Trophoblast cell (in vitro differentiated cells and primary cell): Measurements from ENCODE around the gene MYCBPAP.

ENCODE experiments used
- DNase-seq, 2 donors: peaks; one replicate each; pipeline ENCODE4 v3.0.0-alpha.2; 2016
- H2AFZ ChIP-seq: 2 replicates; pipeline ENCODE4 v1.6.1; 2013; ENCODE audit warnings: low read length, moderate library complexity, mild to moderate bottlenecking; ENCODE audit not compliant: insufficient read depth, poor library complexity
- H2AK5ac ChIP-seq: 2 replicates; pipeline ENCODE4 v1.6.1; 2013; ENCODE audit warnings: mild to moderate bottlenecking, low read length
- H2BK120ac ChIP-seq: 2 replicates; pipeline ENCODE4 v1.6.1; 2013; ENCODE audit warnings: low read length, mild to moderate bottlenecking, moderate library complexity; ENCODE audit not compliant: insufficient read depth, poor library complexity
- H2BK12ac ChIP-seq: 2 replicates; pipeline ENCODE4 v1.6.1; 2013; ENCODE audit warnings: mild to moderate bottlenecking, low read length, moderate library complexity
- H2BK5ac ChIP-seq: 2 replicates; pipeline ENCODE4 v1.6.1; 2013; ENCODE audit warnings: low read length, low read depth, moderate library complexity, mild to moderate bottlenecking; ENCODE audit not compliant: poor library complexity
- H3K14ac ChIP-seq: 2 replicates; pipeline ENCODE4 v1.6.1; 2013; ENCODE audit warnings: mild to moderate bottlenecking, low read length
- H3K18ac ChIP-seq: 2 replicates; pipeline ENCODE4 v1.6.1; 2013; ENCODE audit warnings: mild to moderate bottlenecking, low read length
- H3K23ac ChIP-seq: 2 replicates; pipeline ENCODE4 v1.6.1; 2013; ENCODE audit warnings: low read length
- H3K27ac ChIP-seq: 2 replicates; pipeline ENCODE4 v1.5.1; 2013; ENCODE audit warnings: low read depth, mild to moderate bottlenecking, inconsistent platforms, low read length, moderate library complexity
- H3K27me3 ChIP-seq: 2 replicates; pipeline ENCODE4 v1.6.1; 2013; ENCODE audit warnings: inconsistent platforms, mild to moderate bottlenecking, low read length, moderate library complexity; ENCODE audit not compliant: insufficient read depth
- H3K36me3 ChIP-seq, 2 experiments: 1 replicate in 1 of 2; 2 replicates in 1 of 2; pipeline ENCODE4 v1.6.1; 2013; ENCODE audit warnings: low read length in 2 of 2, mild to moderate bottlenecking in 2 of 2, moderate library complexity in 1 of 2; ENCODE audit not compliant: insufficient read depth in 2 of 2, control insufficient read depth in 1 of 2
- H3K4ac ChIP-seq: 2 replicates; pipeline ENCODE4 v1.6.1; 2013; ENCODE audit warnings: low read depth, mild to moderate bottlenecking, low read length, moderate library complexity
- H3K4me1 ChIP-seq, 2 experiments: 1 replicate in 1 of 2; 2 replicates in 1 of 2; pipeline ENCODE4 v1.6.1; 2013; ENCODE audit warnings: low read length in 2 of 2, mild to moderate bottlenecking in 2 of 2, moderate library complexity in 1 of 2; ENCODE audit not compliant: insufficient read depth in 2 of 2, control insufficient read depth in 1 of 2
- H3K4me2 ChIP-seq: 2 replicates; pipeline ENCODE4 v1.6.1; 2013; ENCODE audit warnings: inconsistent platforms, mild to moderate bottlenecking, low read length, moderate library complexity
- H3K4me3 ChIP-seq: 2 replicates; pipeline ENCODE4 v1.5.1; 2013; ENCODE audit warnings: mild to moderate bottlenecking, low read depth, low read length, inconsistent platforms
- H3K79me1 ChIP-seq: one replicate; pipeline ENCODE4 v1.6.1; 2013; ENCODE audit warnings: low read length
- H3K79me2 ChIP-seq: 2 replicates; pipeline ENCODE4 v1.6.1; 2013; ENCODE audit warnings: low read length, mild to moderate bottlenecking; ENCODE audit not compliant: control insufficient read depth, insufficient read depth, poor library complexity
- H3K9ac ChIP-seq: 2 replicates; pipeline ENCODE4 v1.6.1; 2013; ENCODE audit warnings: mild to moderate bottlenecking, low read length
- H3K9me3 ChIP-seq: 2 replicates; pipeline ENCODE4 v1.6.1; 2013; ENCODE audit warnings: low read depth, mild to moderate bottlenecking, control low read depth, inconsistent platforms, low read length; ENCODE audit not compliant: insufficient read depth
- H4K12ac ChIP-seq: 2 replicates; pipeline ENCODE4 v1.6.1; 2013; ENCODE audit warnings: low read depth, mild to moderate bottlenecking, low read length, moderate library complexity
- H4K8ac ChIP-seq: 2 replicates; pipeline ENCODE4 v1.6.1; 2013; ENCODE audit warnings: low read depth, mild to moderate bottlenecking, low read length, moderate library complexity
- H4K91ac ChIP-seq: one replicate; pipeline ENCODE4 v1.6.1; 2013; ENCODE audit warnings: low read depth, mild to moderate bottlenecking, low read length, moderate library complexity
- WGBS: extraction: QIAGEN DNeasy Blood & Tissue Kit; methylation state at CpG from one replicate; pipeline ENCODE4 v1.1.7; 2013; ENCODE audit warnings: missing lambda C conversion rate; ENCODE audit not compliant: insufficient read length, insufficient coverage; ENCODE audit errors: extremely low coverage; 5-methylcytosine and 5-hydroxymethylcytosine counted together

Gene MYCBPAP

DNA sequence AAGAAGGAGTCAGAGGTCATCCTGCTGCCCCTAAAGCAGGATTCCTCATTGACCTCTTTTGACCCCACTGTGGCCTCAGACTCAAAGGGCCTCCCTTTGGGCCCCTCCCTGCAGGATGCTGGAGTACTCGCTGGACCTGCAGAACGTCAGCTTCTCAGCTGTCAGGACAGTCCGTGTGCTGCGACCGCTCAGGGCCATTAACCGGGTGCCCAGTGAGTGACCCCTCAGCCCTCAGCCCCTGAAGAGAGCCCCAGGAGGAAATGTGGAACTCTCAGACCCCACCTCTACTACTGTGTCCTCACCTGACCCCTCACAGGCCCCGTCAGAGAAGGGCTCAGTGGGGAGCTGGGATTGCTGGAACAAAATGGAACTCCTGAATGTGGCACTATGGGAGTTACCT lies 61.4 kb downstream of the MYCBPAP start:
- Histone ChIP-seq H3K9ac (no peak overlapping the region), H2BK120ac (no peak overlapping the region), H2AFZ (no peak overlapping the region), H3K36me3 (no peaks in the 10 kb centered on the region), H3K4me1 (peaks cover 3% of the 10 kb centered on the region in 2 experiments), H3K79me2 (no peaks in the 10 kb centered on the region), H4K12ac (no peak overlapping the region), H3K4me3 (no peak overlapping the region), H3K4me2 (no peak overlapping the region), H4K8ac (no peak overlapping the region), H3K18ac (no peak overlapping the region), H3K79me1 (no peaks in the 10 kb centered on the region), H3K23ac (no peak overlapping the region), H3K14ac (no peak overlapping the region), H3K4ac (no peak overlapping the region), H4K91ac (no peak overlapping the region), H2AK5ac (no peak overlapping the region), H2BK12ac (no peak overlapping the region), H3K27ac (no peak overlapping the region), H3K9me3 (peaks cover 3% of the 10 kb centered on the region), H2BK5ac (no peak overlapping the region), H3K27me3 (peaks cover 9% of the 10 kb centered on the region)
- no peak for DNase-seq
- WGBS = no CpG with 5 or more reads among the region's 7 CpGs

- Histone ChIP-seq H3K79me2 (no peaks in the 10 kb centered on the region), H3K4me3 (no peak overlapping the region), H3K4me1 (peaks cover 3% of the 10 kb centered on the region in 2 experiments), H3K4me2 (no peak overlapping the region), H3K27me3 (peaks cover 4% of the 10 kb centered on the region), H3K79me1 (no peaks in the 10 kb centered on the region), H3K18ac (no peak overlapping the region), H3K4ac (no peak overlapping the region), H3K9ac (no peak overlapping the region), H4K91ac (no peak overlapping the region), H3K36me3 (no peaks in the 10 kb centered on the region), H4K8ac (no peak overlapping the region), H2BK120ac (no peak overlapping the region), H4K12ac (no peak overlapping the region), H3K9me3 (peaks cover 3% of the 10 kb centered on the region), H3K27ac (no peak overlapping the region), H2BK5ac (no peak overlapping the region), H2AK5ac (no peak overlapping the region), H2BK12ac (no peak overlapping the region), H3K14ac (no peak overlapping the region), H3K23ac (no peak overlapping the region), H2AFZ (no peak overlapping the region)
- DNase-seq = no peak
- no CpG with 5 or more reads among the region's 8 CpGs for WGBS
Measured at GRCh38 chr17:50570032-50570431, 61.8 kb downstream of the MYCBPAP start.

GRCh38 chr17:50570528-50570927 lies 62.3 kb downstream of the MYCBPAP start:
- no peak overlapping the region for H4K8ac ChIP-seq
- no CpG with 5 or more reads among the region's 7 CpGs for WGBS

DNA sequence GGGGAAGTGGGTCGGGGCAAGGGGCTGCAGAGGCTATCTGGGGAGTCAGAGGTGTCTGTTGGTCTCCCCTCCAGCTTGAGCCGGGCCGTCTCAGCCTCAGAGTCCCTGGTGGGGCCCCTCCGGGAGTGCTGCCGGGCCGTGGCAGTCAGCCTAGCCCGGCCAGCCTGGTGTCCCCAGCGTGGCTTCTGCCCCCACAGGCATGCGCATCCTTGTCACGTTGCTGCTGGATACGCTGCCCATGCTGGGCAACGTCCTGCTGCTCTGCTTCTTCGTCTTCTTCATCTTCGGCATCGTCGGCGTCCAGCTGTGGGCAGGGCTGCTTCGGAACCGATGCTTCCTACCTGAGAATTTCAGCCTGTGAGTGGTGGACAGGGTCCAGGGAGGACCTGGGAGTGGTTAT lies 63.4 kb downstream of the MYCBPAP start:
- Histone ChIP-seq H3K36me3 (no peaks in the 10 kb centered on the region), H3K4me2 (no peak overlapping the region), H3K4me3 (no peak overlapping the region), H2BK120ac (no peak overlapping the region), H3K79me2 (no peaks in the 10 kb centered on the region), H3K9ac (no peak overlapping the region), H2AFZ (no peak overlapping the region), H3K23ac (no peak overlapping the region), H3K27ac (no peak overlapping the region), H3K4ac (no peak overlapping the region), H4K8ac (no peak overlapping the region), H2BK12ac (no peak overlapping the region), H3K4me1 (peaks cover 3% of the 10 kb centered on the region in 2 experiments), H4K91ac (no peak overlapping the region), H2AK5ac (no peak overlapping the region), H3K14ac (no peak overlapping the region), H3K9me3 (peaks cover 3% of the 10 kb centered on the region), H3K18ac (no peak overlapping the region), H2BK5ac (no peak overlapping the region), H4K12ac (no peak overlapping the region), H3K27me3 (no peaks in the 10 kb centered on the region), H3K79me1 (no peaks in the 10 kb centered on the region)
- WGBS = no CpG with 5 or more reads among the region's 19 CpGs
- no peak for DNase-seq

More at GRCh38 chr17:50570528-50570927, 62.3 kb downstream of the MYCBPAP start:
- no peaks in the 10 kb centered on the region for H3K36me3 ChIP-seq
- no peak overlapping the region for H3K4ac ChIP-seq
- DNase-seq = no peak
- no peak overlapping the region for H2BK12ac ChIP-seq
- no peak overlapping the region for H4K12ac ChIP-seq
- peaks cover 3% of the 10 kb centered on the region for H3K9me3 ChIP-seq
- H2AFZ ChIP-seq = no peak overlapping the region
- H3K18ac ChIP-seq = no peak overlapping the region
- H2AK5ac ChIP-seq = no peak overlapping the region
- no peak overlapping the region for H3K4me3 ChIP-seq
- no peak overlapping the region for H3K23ac ChIP-seq
- no peak overlapping the region for H2BK5ac ChIP-seq
- peaks cover 3% of the 10 kb centered on the region for H3K27me3 ChIP-seq
- H3K79me1 ChIP-seq = no peaks in the 10 kb centered on the region
- no peaks in the 10 kb centered on the region for H3K79me2 ChIP-seq
- no peak overlapping the region for H2BK120ac ChIP-seq
- H3K4me1 ChIP-seq = peaks cover 3% of the 10 kb centered on the region in 2 experiments
- no peak overlapping the region for H3K9ac ChIP-seq
- H4K91ac ChIP-seq = no peak overlapping the region
- no peak overlapping the region for H3K14ac ChIP-seq
- H3K4me2 ChIP-seq = no peak overlapping the region
- H3K27ac ChIP-seq = no peak overlapping the region
